B cell (primary cell): ENCODE results near the gene PIAS2. TPM values are rescaled to one million over a fixed set of nuclear protein-coding genes. Genes with fewer than 3 reads are reported as not detected.

ENCODE experiments used
- ATAC-seq: fragments of 200-7000 bp; cut with Tn5 transposase; one replicate; pipeline ENCODE4 v1.10.0; 2021; ENCODE audit warnings: low read depth, mild to moderate bottlenecking, moderate number of reproducible peaks, moderate library complexity
- CTCF ChIA-PET: fragments of 350-600 bp; sonication (Branson Sonifier 250); formaldehyde crosslinking; loops from one replicate; lab custom pipeline; 2021; ENCODE audit warnings: antibody characterized with exemption, inconsistent platforms; lab: Charles Lee
- POLR2A ChIA-PET: fragments of 350-600 bp; sonication (Branson Sonifier 250); formaldehyde crosslinking; loops from one replicate; lab custom pipeline; 2021; ENCODE audit warnings: antibody characterized with exemption; lab: Charles Lee
- DNase-seq: peaks from one replicate; pipeline ENCODE4 v3.0.0; 2013
- H2AFZ ChIP-seq: 2 replicates; pipeline ENCODE4 v1.6.1; 2012; ENCODE audit warnings: mild to moderate bottlenecking, low read depth, low read length; ENCODE audit not compliant: insufficient read depth, poor library complexity, severe bottlenecking
- H3K27ac ChIP-seq, 2 donors: 1 replicate in 1 of 2; 2 replicates in 1 of 2; pipeline ENCODE4 v1.5.1; 2012 to 2013; ENCODE audit warnings: low read length in 2 of 2, mild to moderate bottlenecking in 2 of 2, moderate library complexity in 1 of 2
- H3K27me3 ChIP-seq, 4 experiments: fragments of 200-600 bp in 1 of 4; sonication (generic) in 1 of 4; replicated peaks in 1 of 4; 1 replicate in 2 of 4; 2 replicates in 2 of 4; pipeline versions ENCODE4 v1.6.1 to v1.7.0; 2013 to 2016; ENCODE audit warnings: low read length in 3 of 4, mild to moderate bottlenecking in 2 of 4, mixed read lengths in 1 of 4, moderate library complexity in 1 of 4; ENCODE audit not compliant: insufficient read depth in 4 of 4, control insufficient read depth in 3 of 4; ENCODE audit errors: control extremely low read depth in 1 of 4
- H3K36me3 ChIP-seq, 2 experiments: replicated peaks in 1 of 2; 1 replicate in 1 of 2; 2 replicates in 1 of 2; pipeline versions ENCODE4 v1.6.1 to v1.7.1; 2013; ENCODE audit warnings: low read length in 1 of 2; ENCODE audit not compliant: insufficient read depth in 2 of 2, control insufficient read depth in 1 of 2; ENCODE audit errors: control extremely low read depth in 1 of 2, extremely low read depth in 1 of 2
- H3K4me1 ChIP-seq, 2 donors: fragments of 200-600 bp in 1 of 2; sonication (generic) in 1 of 2; 1 replicate in 1 of 2; 2 replicates in 1 of 2; pipeline versions ENCODE4 v1.5.1 to v1.6.1; 2013 to 2017; ENCODE audit warnings: low read length in 2 of 2; ENCODE audit not compliant: control insufficient read depth in 2 of 2, insufficient read depth in 2 of 2
- H3K4me2 ChIP-seq: replicated peaks from 2 replicates; pipeline ENCODE3; 2012; ENCODE audit warnings: mild to moderate bottlenecking, low read depth, low read length; ENCODE audit not compliant: poor library complexity, severe bottlenecking
- H3K4me3 ChIP-seq, 5 experiments: fragments of 200-600 bp in 1 of 5; sonication (generic) in 1 of 5; 1 replicate in 3 of 5; 2 replicates in 2 of 5; pipeline versions ENCODE4 v1.5.1 to v1.7.0; 2011 to 2016; ENCODE audit warnings: low read length in 4 of 5, mild to moderate bottlenecking in 4 of 5, low read depth in 2 of 5, control low read depth in 1 of 5, moderate library complexity in 1 of 5; ENCODE audit not compliant: insufficient read depth in 1 of 5; ENCODE audit errors: control extremely low read depth in 1 of 5, extremely low read depth in 1 of 5
- H3K79me2 ChIP-seq: fragments of 200-600 bp; sonication (generic); one replicate; pipeline ENCODE4 v1.6.0; 2016; ENCODE audit warnings: low read length; ENCODE audit not compliant: control insufficient read depth, insufficient read depth
- H3K9ac ChIP-seq: fragments of 200-600 bp; sonication (generic); 2 replicates; pipeline ENCODE4 v1.6.1; 2017; ENCODE audit warnings: mild to moderate bottlenecking, low read length, moderate library complexity
- H3K9me3 ChIP-seq, 3 donors: one replicate each; pipeline versions ENCODE4 v1.6.1 to v1.7.1; 2013; ENCODE audit warnings: low read length in 2 of 3; ENCODE audit not compliant: control insufficient read depth in 2 of 3, insufficient read depth in 1 of 3; ENCODE audit errors: control extremely low read depth in 1 of 3
- H4K20me1 ChIP-seq: 2 replicates; pipeline ENCODE4 v1.6.0; 2012; ENCODE audit warnings: mild to moderate bottlenecking, low read length; ENCODE audit not compliant: insufficient read depth, control insufficient read depth, poor library complexity, severe bottlenecking
- H3K27ac Mint-ChIP-seq: one replicate; pipeline ENCODE4 v1.8.0; 2021; ENCODE audit warnings: mixed read lengths
- H3K27me3 Mint-ChIP-seq: one replicate; pipeline ENCODE4 v1.8.0; 2021; ENCODE audit warnings: mixed read lengths
- H3K4me1 Mint-ChIP-seq: one replicate; pipeline ENCODE4 v1.8.0; 2021; ENCODE audit warnings: mixed read lengths
- H3K4me3 Mint-ChIP-seq: one replicate; pipeline ENCODE4 v1.8.0; 2021; ENCODE audit warnings: mixed read lengths
- H3K9me3 Mint-ChIP-seq: one replicate; pipeline ENCODE4 v1.8.0; 2022; ENCODE audit warnings: mixed read lengths; ENCODE audit not compliant: insufficient read depth
- CTCF ChIP-seq: fragments of 200-600 bp; IDR thresholded peaks from one replicate; pipeline ENCODE4 v1.8.0; 2022; ENCODE audit warnings: antibody characterized with exemption, mild to moderate bottlenecking
- EZH2 ChIP-seq: IDR thresholded peaks from 2 replicates; pipeline ENCODE4 v1.6.1; 2012; ENCODE audit warnings: borderline replicate concordance, low read depth, mild to moderate bottlenecking, moderate library complexity, low read length; ENCODE audit not compliant: insufficient read depth, poor library complexity, severe bottlenecking
- WGBS: methylation state at CpG from one replicate; pipeline ENCODE4 v1.1.5; 2013; ENCODE audit warnings: missing lambda C conversion rate; ENCODE audit not compliant: insufficient coverage; 5-methylcytosine and 5-hydroxymethylcytosine counted together
- intact Hi-C: fragments of 100-400 bp; cut with micrococcal nuclease; formaldehyde crosslinking; loops from one replicate; pipeline ENCODE4 v1.10.0; 2022
- polyA plus RNA-seq: library from polyadenylated mRNA; depleted of rRNA; stranded (reverse); fragments of >200 nt; gene quantifications from 2 replicates; pipeline ENCODE4 v1.2.3, GENCODE V29; 2012
- total RNA-seq, 2 donors: library from RNA; stranded (reverse); fragments of 120-200 nt in 1 of 2; gene quantifications; 1 replicate in 1 of 2; 2 replicates in 1 of 2; pipeline versions ENCODE4 v1.2.3 to v1.2.4, GENCODE V29; 2013 to 2022

The PIAS2 gene
- total and polyA plus RNA-seq, 2 donors (not counting 1 experiment from before 2014, with no cell fraction given), result 7.3 to 51.1 TPM

- H3K9ac ChIP-seq, result no peak overlapping the region
- WGBS, result 100% methylated on average over 1 of the region's 2 CpGs
Observed at GRCh38 chr18:46942646-46943045, 25.3 kb upstream of the PIAS2 start.

DNA sequence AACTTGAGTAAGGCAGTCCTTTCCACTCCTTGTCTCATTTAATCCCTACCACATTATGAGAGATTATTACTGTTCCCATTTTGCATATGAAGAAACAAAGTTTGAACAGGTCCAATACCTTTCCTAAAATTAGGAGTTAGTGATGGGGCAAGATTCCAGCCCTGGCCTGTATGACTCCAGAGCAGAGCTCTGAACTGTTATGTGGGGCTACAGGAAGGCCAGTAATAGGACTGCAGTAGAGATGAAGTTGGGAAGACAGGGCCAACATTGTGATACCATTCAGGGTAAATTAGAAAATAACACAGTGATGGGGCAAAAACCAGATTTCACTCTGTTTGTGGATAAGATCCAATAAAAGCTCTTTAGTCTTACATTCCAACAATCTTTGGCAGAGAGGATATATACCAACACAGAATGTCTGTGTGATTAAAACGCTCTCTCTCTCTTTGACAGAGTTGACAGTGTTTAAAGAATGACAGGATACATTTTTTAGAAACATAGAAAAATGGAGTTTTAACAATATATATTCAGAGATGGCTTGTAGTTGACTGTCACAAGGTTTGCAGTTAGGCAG is 22.8 kb upstream of the PIAS2 start:
- Mint-ChIP-seq H3K27me3 (peaks cover 4% of the 10 kb centered on the region), H3K4me1 (no peaks in the 10 kb centered on the region), H3K27ac (no peak overlapping the region), H3K9me3 (no peaks in the 10 kb centered on the region), H3K4me3 (no peak overlapping the region)
- DNase-seq, result no peak
- H2AFZ ChIP-seq, result no peak overlapping the region
- H3K36me3 ChIP-seq, result no peaks in the 10 kb centered on the region
- no peak overlapping the region for H3K27ac ChIP-seq
- intact Hi-C loops, result no loop called here
- ChIA-PET POLR2A (no interaction called here), CTCF (no interaction called here)
- no peak overlapping the region for H3K4me3 ChIP-seq
- no peaks in the 10 kb centered on the region for H4K20me1 ChIP-seq
- no peaks in the 10 kb centered on the region for H3K27me3 ChIP-seq
- TF ChIP-seq CTCF (no peak), EZH2 (no peak)
- no peak overlapping the region for H3K4me2 ChIP-seq
- no peaks in the 10 kb centered on the region for H3K79me2 ChIP-seq
- H3K9me3 ChIP-seq, result no peaks in the 10 kb centered on the region
- no peak for ATAC-seq
- no CpG with 5 or more reads among the region's 1 CpG for WGBS
- H3K4me1 ChIP-seq, result no peaks in the 10 kb centered on the region
- no peak overlapping the region for H3K9ac ChIP-seq

More at GRCh38 chr18:46942646-46943045, 25.3 kb upstream of the PIAS2 start:
- Histone ChIP-seq H3K79me2 (no peaks in the 10 kb centered on the region), H2AFZ (no peak overlapping the region), H3K4me1 (peaks cover 4 to 13% of the 10 kb centered on the region in 2 donors), H3K9me3 (no peaks in the 10 kb centered on the region), H3K27ac (no peak overlapping the region), H3K4me2 (no peak overlapping the region), H3K4me3 (no peak overlapping the region), H3K27me3 (peaks cover 0 to 3% (median 0%) of the 10 kb centered on the region in 4 experiments), H4K20me1 (no peaks in the 10 kb centered on the region), H3K36me3 (no peaks in the 10 kb centered on the region)
- CTCF ChIA-PET, result no interaction called here
- H3K27ac Mint-ChIP-seq, result no peak overlapping the region
- no peak for TF ChIP-seq CTCF
- no peaks in the 10 kb centered on the region for H3K9me3 Mint-ChIP-seq
- DNase-seq, result no peak
- POLR2A ChIA-PET, result no interaction called here
- no peak for ATAC-seq
- H3K4me1 Mint-ChIP-seq, result no peaks in the 10 kb centered on the region
- H3K4me3 Mint-ChIP-seq, result no peak overlapping the region
- intact Hi-C loops, result no loop called here
- peaks cover 4% of the 10 kb centered on the region for H3K27me3 Mint-ChIP-seq
